Peyer's patch (tissue), 4 donors: Measurements from ENCODE around the gene ATP6V1F.

ENCODE experiments used
- CTCF ChIP-seq, 6 experiments: fragments of 450-650 bp in 4 of 6; fragments of 200-600 bp in 2 of 6; sonication (generic) in 1 of 6; IDR thresholded peaks; one replicate each; pipeline ENCODE4 v1.5.1; 2017 to 2019; ENCODE audit warnings: antibody characterized with exemption in 6 of 6, mild to moderate bottlenecking in 3 of 6, moderate library complexity in 1 of 6
- POLR2A ChIP-seq, 2 donors: fragments of 450-650 bp; IDR thresholded peaks; one replicate each; pipeline ENCODE4 v1.5.1; 2017; ENCODE audit warnings: antibody characterized with exemption in 2 of 2, mild to moderate bottlenecking in 2 of 2, moderate library complexity in 2 of 2

- TF ChIP-seq POLR2A (IDR thresholded peaks at IDR 0.05), result peak; percentile 71 to 85
- peak in 3 of 6 experiments; percentile 26 to 36 (median 33) for TF ChIP-seq CTCF (IDR thresholded peaks at IDR 0.05)
Measured at GRCh38 chr7:128862571-128863432, at the start of gene ATP6V1F.
